K562 (cell line): ENCODE data around the gene CEND1. TPM values are rescaled to one million over a fixed set of nuclear protein-coding genes. Genes with fewer than 3 reads are reported as not detected.

ENCODE experiments used
- BDP1 ChIP-seq: IDR thresholded peaks from 3 replicates; pipeline ENCODE4 v1.6.1; 2011; ENCODE audit not compliant: insufficient read length, insufficient read depth
- E2F6 ChIP-seq, 2 experiments: IDR thresholded peaks; 2 replicates each; pipeline ENCODE4 v1.6.1; 2011; ENCODE audit warnings: borderline replicate concordance in 1 of 2, control low read depth in 1 of 2, low read depth in 1 of 2, low read length in 1 of 2, mild to moderate bottlenecking in 1 of 2, mixed read lengths in 1 of 2, moderate library complexity in 1 of 2; ENCODE audit not compliant: insufficient read depth in 1 of 2, insufficient read length in 1 of 2, poor library complexity in 1 of 2, severe bottlenecking in 1 of 2; ENCODE audit errors: extremely low read depth in 1 of 2
- FUS ChIP-seq: fragments of 200-400 bp; formaldehyde crosslinking; optimal IDR thresholded peaks from 2 replicates; pipeline ENCODE3; 2017; ENCODE audit warnings: low read depth, low read length
- GATAD2A ChIP-seq: fragments of 450-650 bp; IDR thresholded peaks from 2 replicates; pipeline ENCODE4 v1.6.1; 2017
- GTF2F1 ChIP-seq: IDR thresholded peaks from 2 replicates; pipeline ENCODE4 v1.6.1; 2011; ENCODE audit warnings: low read depth, low read length, improper control_type of control experiment
- HIVEP1 ChIP-seq: fragments of 250-450 bp; sonication (Bioruptor Pico); IDR thresholded peaks from 2 replicates; pipeline ENCODE4 v1.4.0; 2020; ENCODE audit warnings: mild to moderate bottlenecking
- JUN ChIP-seq, 2 experiments: sonication (generic) in 1 of 2; formaldehyde crosslinking in 1 of 2; IDR thresholded peaks; 2 replicates each; pipeline versions ENCODE4 v1.6.1 to v1.8.0; 2012 to 2022; ENCODE audit warnings: borderline replicate concordance in 2 of 2, mild to moderate bottlenecking in 2 of 2, improper control_type of control experiment in 1 of 2, low read depth in 1 of 2, low read length in 1 of 2, missing genetic modification reagents in 1 of 2
- KDM5B ChIP-seq: fragments of 200-600 bp; sonication (generic); IDR thresholded peaks from 2 replicates; pipeline ENCODE4 v1.6.1; 2012; ENCODE audit warnings: low read depth, mild to moderate bottlenecking, moderate library complexity, low read length, control low read depth, inconsistent platforms; ENCODE audit not compliant: insufficient replicate concordance
- MEF2A ChIP-seq: IDR thresholded peaks from 2 replicates; pipeline ENCODE4 v1.6.1; 2011; ENCODE audit warnings: low read depth, mild to moderate bottlenecking, low read length, moderate library complexity; ENCODE audit not compliant: control insufficient read depth
- POLR2A ChIP-seq: fragments of 450-650 bp; conservative IDR thresholded peaks from 2 replicates; pipeline ENCODE4 v1.6.1; 2016
- RAD21 ChIP-seq, 2 experiments: fragments of 250-450 bp in 1 of 2; fragments of 450-650 bp in 1 of 2; sonication (Bioruptor Pico) in 1 of 2; formaldehyde crosslinking in 1 of 2; IDR thresholded peaks in 1 of 2; conservative IDR thresholded peaks in 1 of 2; 2 replicates each; pipeline versions ENCODE4 v1.4.0 to v1.8.0; 2020 to 2022; ENCODE audit warnings: mild to moderate bottlenecking in 2 of 2, moderate library complexity in 1 of 2
- RBFOX2 ChIP-seq: fragments of 200-400 bp; formaldehyde crosslinking; IDR thresholded peaks from 2 replicates; pipeline ENCODE4 v1.6.1; 2017; ENCODE audit warnings: low read depth, mild to moderate bottlenecking, low read length, moderate library complexity
- RBM22 ChIP-seq: fragments of 200-400 bp; formaldehyde crosslinking; IDR thresholded peaks from 2 replicates; pipeline ENCODE4 v1.6.1; 2018; ENCODE audit warnings: low read length, low read depth; ENCODE audit not compliant: poor library complexity, severe bottlenecking
- RCOR1 ChIP-seq, 2 experiments: IDR thresholded peaks; 2 replicates each; pipeline ENCODE4 v1.6.1; 2012; ENCODE audit warnings: low read depth in 2 of 2, low read length in 2 of 2, borderline replicate concordance in 1 of 2, improper control_type of control experiment in 1 of 2
- RFX1 ChIP-seq: fragments of 450-650 bp; IDR thresholded peaks from 2 replicates; pipeline ENCODE4 v1.6.1; 2016; ENCODE audit warnings: mild to moderate bottlenecking, moderate library complexity
- SNRNP70 ChIP-seq: fragments of 200-400 bp; formaldehyde crosslinking; optimal IDR thresholded peaks from 2 replicates; pipeline ENCODE3; 2017; ENCODE audit warnings: low read depth, low read length
- YBX1 ChIP-seq: fragments of 450-650 bp; IDR thresholded peaks from 2 replicates; pipeline ENCODE4 v1.7.1; 2016; ENCODE audit warnings: mild to moderate bottlenecking
- ZFP36 ChIP-seq: fragments of 150-350 bp; IDR thresholded peaks from 2 replicates; pipeline ENCODE4 v1.6.1; 2018; ENCODE audit warnings: low read length, low read depth; ENCODE audit not compliant: partially characterized antibody
- ZMIZ1 ChIP-seq, 2 experiments: fragments of 150-350 bp in 1 of 2; IDR thresholded peaks; 2 replicates each; pipeline ENCODE4 v1.6.1; 2012 to 2016; ENCODE audit warnings: low read depth in 2 of 2, low read length in 2 of 2, mild to moderate bottlenecking in 1 of 2, moderate library complexity in 1 of 2
- ZNF263 ChIP-seq: sonication (generic); formaldehyde crosslinking; IDR thresholded peaks from 2 replicates; pipeline ENCODE4 v1.8.0; 2022; ENCODE audit warnings: mild to moderate bottlenecking, missing genetic modification reagents, borderline replicate concordance
- ZNF277 ChIP-seq: fragments of 250-450 bp; sonication (Bioruptor Pico); IDR thresholded peaks from 2 replicates; pipeline ENCODE4 v1.8.0; 2022; ENCODE audit warnings: inconsistent platforms, mild to moderate bottlenecking, moderate library complexity, borderline replicate concordance
- polyA plus RNA-seq, 8 experiments: library from polyadenylated mRNA; depleted of rRNA in 4 of 8; stranded (reverse) in 5 of 8; unstranded in 3 of 8; fragments of >200 nt; fragmentation: Nextera tagmentation in 2 of 8; fragmentation: Illumina TruSeq in 1 of 8; extraction: Ambion mirVana in 2 of 8; extraction: Trizol in 1 of 8; gene quantifications; 2 replicates each; pipeline versions ENCODE4 v1.2.1 to v1.2.3, GENCODE V29; 2011 to 2014; ENCODE audit warnings: inconsistent platforms in 1 of 8, missing spikeins in 1 of 8
- total RNA-seq, 7 experiments: library from RNA; depleted of rRNA in 6 of 7; stranded (reverse); fragments of >200 nt in 6 of 7; fragmentation: Illumina TruSeq in 2 of 7; extraction: Trizol in 2 of 7; gene quantifications; 2 replicates each; pipeline versions ENCODE4 v1.2.1 to v1.2.3, GENCODE V29; 2011 to 2021; ENCODE audit warnings: low replicate concordance in 1 of 7

CEND1 gene
- total and polyA plus RNA-seq, 9 of the 15 experiments (the other 6 are each of a cell fraction or from before 2014, with no cell fraction given) = 0.13 to 0.18 (median 0.16) TPM; not detected in 6

- TF ChIP-seq E2F6 (IDR thresholded peaks at IDR 0.05; ENCODE audit: borderline replicate concordance in 1 of 2, extremely low read depth in 1 of 2, insufficient read depth in 1 of 2, insufficient read length in 1 of 2, low read depth in 1 of 2, low read length in 1 of 2, poor library complexity in 1 of 2, severe bottlenecking in 1 of 2) (no peak), GTF2F1 (no peak), SNRNP70 (peak; percentile 36), ZNF277 (CRISPR knock-in tag) (no peak), GATAD2A (no peak), ZMIZ1 (IDR thresholded peaks at IDR 0.05; ENCODE audit: low read depth in 2 of 2, low read length in 2 of 2) (0 out of 4 replicates have a peak, but pooled peaks of 1 of the 2 experiments have one; percentile 2), JUN (IDR thresholded peaks at IDR 0.05; ENCODE audit: borderline replicate concordance, low read depth, low read length) (no peak), JUN (CRISPR knock-in tag; IDR thresholded peaks at IDR 0.05; ENCODE audit: borderline replicate concordance) (no peak), FUS (no peak), POLR2A (peak; percentile 61), RAD21 (CRISPR knock-in tag; conservative IDR thresholded peaks at IDR 0.05 in 1 of 2, IDR thresholded peaks at IDR 0.05 in 1 of 2) (no peak), HIVEP1 (CRISPR knock-in tag) (no peak), KDM5B (peak; percentile 8), RBM22 (peak; percentile 71), RFX1 (no peak), RCOR1 (IDR thresholded peaks at IDR 0.05; ENCODE audit: borderline replicate concordance in 1 of 2, low read depth in 2 of 2, low read length in 2 of 2) (no peak), YBX1 (no peak), ZNF263 (0 out of 2 replicates have a peak, but pooled peaks have one; percentile 26), RBFOX2 (peak; percentile 40), ZFP36 (no peak), MEF2A (no peak), BDP1 (no peak)
These were observed 26.2 kb downstream of the CEND1 start (continued) for GRCh38 chr11:763549-764321.
